Right lobe of liver (tissue), 4 donors: ENCODE measurements around the gene CTXN1.

Experiments used
- CTCF ChIP-seq, 4 donors: fragments of 200-600 bp in 3 of 4; fragments of 450-650 bp in 1 of 4; IDR thresholded peaks; one replicate each; pipeline versions ENCODE4 v1.5.1 to v1.8.0; 2016 to 2022; ENCODE audit warnings: antibody characterized with exemption in 4 of 4, mild to moderate bottlenecking in 2 of 4
- POLR2A ChIP-seq: fragments of 450-650 bp; IDR thresholded peaks from one replicate; pipeline ENCODE4 v1.6.1; 2017; ENCODE audit warnings: antibody characterized with exemption, mild to moderate bottlenecking
- donor health status: DM: no; HTN: no; CAD: no.
- donor health status: DM: no; HTN: no; CAD: no.
- donor health status: DM: no; HTN: yes; CAD: no.

GRCh38 chr19:7940841-7941240 lies 14.9 kb upstream of the CTXN1 start:
- TF ChIP-seq CTCF (IDR thresholded peaks at IDR 0.05) = no peak
- TF ChIP-seq POLR2A = no peak
